Neural crest cell (in vitro differentiated cells): Measurements from ENCODE around the gene NME4. TPM values are rescaled to one million over a fixed set of nuclear protein-coding genes. Genes with fewer than 3 reads are reported as not detected.

Source experiments
- DNase-seq: peaks from one replicate; pipeline ENCODE4 v3.0.0; 2021; ENCODE audit warnings: low read depth, mixed read lengths, low spot score
- H3K27ac Mint-ChIP-seq: one replicate; pipeline ENCODE4 v1.8.0; 2021; ENCODE audit warnings: mild to moderate bottlenecking, mixed read lengths; ENCODE audit not compliant: unreplicated experiment
- H3K27me3 Mint-ChIP-seq: 2 replicates; pipeline ENCODE4 v1.8.0; 2021; ENCODE audit warnings: low read depth, mild to moderate bottlenecking, mixed read lengths
- H3K36me3 Mint-ChIP-seq: 2 replicates; pipeline ENCODE4 v1.8.0; 2021; ENCODE audit warnings: low read depth, mild to moderate bottlenecking, mixed read lengths
- H3K4me1 Mint-ChIP-seq: 2 replicates; pipeline ENCODE4 v1.8.0; 2021; ENCODE audit warnings: mixed read lengths
- H3K4me3 Mint-ChIP-seq: one replicate; pipeline ENCODE4 v1.8.0; 2021; ENCODE audit warnings: mild to moderate bottlenecking, mixed read lengths
- H3K9me3 Mint-ChIP-seq: 2 replicates; pipeline ENCODE4 v1.8.0; 2021; ENCODE audit warnings: mixed read lengths
- total RNA-seq: library from RNA; stranded (reverse); gene quantifications from 2 replicates; pipeline ENCODE4 v1.2.1, GENCODE V29; 2021
- TF ChIP-seq, protein P1 (sequence below): fragments of 200-600 bp; sonication (generic); conservative IDR thresholded peaks from 2 replicates; pipeline ENCODE4 v1.5.0; 2021; ENCODE audit warnings: antibody characterized with exemption, mild to moderate bottlenecking

Gene NME4
- total RNA-seq, 1 donor from 2014 or later, result 233 TPM

DNA sequence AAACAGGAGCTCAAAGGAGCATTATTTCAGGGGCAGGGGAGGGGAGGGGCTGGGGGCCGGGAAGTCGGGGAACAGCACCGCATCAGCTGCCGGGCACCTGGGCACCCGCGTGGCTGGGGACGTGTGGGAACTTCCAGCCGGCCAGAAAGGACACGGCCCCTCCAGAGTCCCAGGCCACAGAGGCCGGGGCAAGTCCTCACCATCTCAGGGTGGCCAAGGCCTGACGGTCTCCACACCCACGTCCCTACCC is 16.3 kb upstream of the NME4 start:
- TF ChIP-seq, protein P1, sequence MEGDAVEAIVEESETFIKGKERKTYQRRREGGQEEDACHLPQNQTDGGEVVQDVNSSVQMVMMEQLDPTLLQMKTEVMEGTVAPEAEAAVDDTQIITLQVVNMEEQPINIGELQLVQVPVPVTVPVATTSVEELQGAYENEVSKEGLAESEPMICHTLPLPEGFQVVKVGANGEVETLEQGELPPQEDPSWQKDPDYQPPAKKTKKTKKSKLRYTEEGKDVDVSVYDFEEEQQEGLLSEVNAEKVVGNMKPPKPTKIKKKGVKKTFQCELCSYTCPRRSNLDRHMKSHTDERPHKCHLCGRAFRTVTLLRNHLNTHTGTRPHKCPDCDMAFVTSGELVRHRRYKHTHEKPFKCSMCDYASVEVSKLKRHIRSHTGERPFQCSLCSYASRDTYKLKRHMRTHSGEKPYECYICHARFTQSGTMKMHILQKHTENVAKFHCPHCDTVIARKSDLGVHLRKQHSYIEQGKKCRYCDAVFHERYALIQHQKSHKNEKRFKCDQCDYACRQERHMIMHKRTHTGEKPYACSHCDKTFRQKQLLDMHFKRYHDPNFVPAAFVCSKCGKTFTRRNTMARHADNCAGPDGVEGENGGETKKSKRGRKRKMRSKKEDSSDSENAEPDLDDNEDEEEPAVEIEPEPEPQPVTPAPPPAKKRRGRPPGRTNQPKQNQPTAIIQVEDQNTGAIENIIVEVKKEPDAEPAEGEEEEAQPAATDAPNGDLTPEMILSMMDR, result no peak
- H3K27me3 Mint-ChIP-seq, result peaks cover 14% of the 10 kb centered on the region

DNA sequence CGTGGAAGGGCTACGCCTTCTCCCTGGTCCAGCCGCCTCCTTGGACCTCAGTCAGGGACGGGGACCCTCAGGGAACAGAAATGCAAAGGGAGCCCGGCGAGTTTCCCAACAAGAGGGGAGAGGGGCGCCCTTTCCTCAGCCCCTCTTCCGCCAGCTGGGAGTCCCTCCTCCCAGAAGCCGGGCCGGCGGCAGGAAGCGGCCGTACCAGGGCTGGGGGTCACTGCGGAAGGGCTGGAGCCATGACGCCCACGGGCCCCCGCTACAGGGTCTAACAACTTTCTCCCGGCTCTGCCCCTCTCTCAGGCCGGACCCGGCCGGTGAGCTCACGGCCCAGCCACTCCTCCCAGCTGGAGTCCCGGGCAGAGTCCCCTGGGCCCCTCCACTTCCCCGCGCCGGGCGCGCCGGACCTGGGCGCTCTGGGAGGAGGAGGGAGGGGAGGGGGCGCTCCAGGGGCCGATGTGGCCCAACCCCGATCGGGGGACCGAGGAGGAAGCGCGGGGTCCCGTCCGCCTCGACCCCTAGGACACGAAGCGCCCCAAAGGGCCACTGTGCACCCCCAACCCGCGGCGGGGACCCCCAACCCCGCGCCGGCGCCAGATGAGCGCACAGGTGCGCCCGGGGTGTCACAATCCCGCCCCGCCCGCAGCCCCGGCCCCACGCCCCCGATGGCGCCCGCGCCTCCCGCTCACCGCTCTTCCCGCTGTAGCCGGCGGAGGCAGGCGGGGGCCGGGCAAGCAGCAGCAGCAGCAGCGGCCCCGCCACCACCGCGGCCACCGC is 15.8 kb upstream of the NME4 start:
- H3K9me3 Mint-ChIP-seq, result no peaks in the 10 kb centered on the region
- H3K27ac Mint-ChIP-seq, result no peak overlapping the region
- TF ChIP-seq, protein P1, result no peak
- DNase-seq, result no peak
- no peaks in the 10 kb centered on the region for H3K36me3 Mint-ChIP-seq
- H3K4me3 Mint-ChIP-seq, result peak overlapping the region; percentile 81
- H3K4me1 Mint-ChIP-seq, result peaks cover 28% of the 10 kb centered on the region
- H3K27me3 Mint-ChIP-seq, result peaks cover 14% of the 10 kb centered on the region

More for the DNA sequence above, 16.3 kb upstream of the NME4 start:
- no peaks in the 10 kb centered on the region for H3K36me3 Mint-ChIP-seq
- H3K4me1 Mint-ChIP-seq, result peaks cover 27% of the 10 kb centered on the region
- peak overlapping the region; percentile 81 for H3K4me3 Mint-ChIP-seq
- no peak overlapping the region for H3K27ac Mint-ChIP-seq
- H3K9me3 Mint-ChIP-seq, result no peaks in the 10 kb centered on the region
- DNase-seq, result no peak

DNA sequence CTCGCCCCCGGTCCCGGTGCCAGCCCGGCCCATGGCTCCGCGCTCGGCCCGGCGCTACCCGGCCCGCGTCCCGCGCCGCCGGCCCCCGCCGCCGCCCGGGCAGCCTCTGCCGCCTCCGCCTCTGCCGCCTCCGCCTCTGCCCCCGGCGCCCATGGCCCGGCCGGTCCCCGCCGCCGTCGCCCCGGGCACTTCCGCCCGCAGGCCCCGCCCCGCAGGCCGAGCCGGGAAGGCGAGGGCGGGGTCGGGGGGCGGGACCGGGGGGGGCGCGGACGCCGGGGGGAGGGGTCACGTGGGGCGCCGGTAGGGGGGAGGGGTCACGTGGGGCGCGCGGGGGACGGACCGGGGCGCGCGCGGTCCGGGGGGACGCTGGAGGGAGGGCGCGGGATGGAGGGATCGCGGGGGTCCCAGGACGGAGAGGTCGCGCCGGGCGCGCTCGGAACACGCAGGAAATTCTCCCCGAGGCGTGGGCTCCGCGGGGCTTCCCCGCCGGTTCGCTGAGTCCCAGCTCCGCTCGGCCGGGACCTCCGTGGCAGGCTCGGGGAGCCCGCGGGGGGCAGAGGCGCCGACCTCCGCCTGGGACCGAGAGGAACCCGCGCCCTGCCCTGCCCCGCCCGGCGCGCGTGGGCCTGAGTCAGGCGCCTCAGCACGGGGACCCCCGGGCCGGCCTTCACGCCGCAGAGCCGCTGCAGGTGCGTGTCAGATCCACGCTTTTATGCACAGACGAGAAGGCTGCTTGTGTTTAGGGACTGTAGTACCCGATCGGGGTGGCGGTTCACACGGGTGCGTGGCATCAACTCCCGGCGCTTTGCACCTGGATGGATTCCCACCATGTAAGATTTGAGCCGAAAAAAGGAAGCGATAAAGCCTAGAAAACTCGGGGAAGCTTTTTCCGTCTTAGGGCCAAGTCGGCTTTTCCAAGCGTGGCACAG is 14.9 kb upstream of the NME4 start, which contains the start of gene PGAP6:
PGAP6 (minus strand) TSS at position 190 of the 929 bp plus-strand sequence; CDS start at position 33, 157 bp downstream.
- Mint-ChIP-seq H3K4me1 (peaks cover 35% of the 10 kb centered on the region), H3K27me3 (peaks cover 14% of the 10 kb centered on the region), H3K36me3 (no peaks in the 10 kb centered on the region), H3K9me3 (no peaks in the 10 kb centered on the region), H3K4me3 (peak within 1 kb of the TSS; percentile 82), H3K27ac (no peak within 1 kb of the TSS)
- no peak for DNase-seq
- TF ChIP-seq, protein P1, result no peak

DNA sequence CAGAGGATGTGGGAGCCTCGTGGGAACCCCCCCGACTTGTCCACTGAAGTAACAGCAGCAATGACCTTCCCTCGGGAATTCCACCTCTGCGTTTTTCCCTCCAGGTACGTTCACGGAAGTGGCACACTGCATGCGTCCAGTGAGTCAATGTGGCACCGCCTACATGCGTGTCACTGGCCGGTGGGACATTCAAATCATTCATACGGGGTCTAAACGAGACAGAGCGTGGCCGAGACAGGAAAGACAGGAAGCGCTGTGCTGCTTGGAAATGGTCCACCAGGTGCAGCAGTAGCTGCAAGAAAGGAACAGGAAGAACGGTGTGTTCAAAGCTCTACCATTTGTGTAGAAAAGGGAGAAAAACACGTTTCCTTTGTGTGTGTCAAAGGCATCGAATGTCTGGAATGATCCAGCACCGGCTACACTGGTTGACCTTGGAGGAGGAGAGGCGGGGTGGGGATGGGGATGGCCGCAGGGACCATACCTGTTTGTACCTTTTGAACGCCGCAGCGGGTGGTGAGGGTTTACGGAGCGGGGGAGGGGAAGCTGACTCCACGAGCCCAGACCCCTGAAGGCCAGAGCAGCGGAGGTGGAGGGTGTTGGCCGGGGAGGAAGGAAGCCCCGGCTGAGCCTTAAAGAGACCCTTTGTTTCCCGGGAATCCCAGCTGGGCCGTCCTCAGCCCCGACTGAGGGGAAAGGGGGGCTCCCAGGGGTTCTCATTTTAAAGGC is 13.5 kb upstream of the NME4 start:
- Mint-ChIP-seq H3K27ac (peak overlapping the region; percentile 94), H3K9me3 (no peaks in the 10 kb centered on the region), H3K4me3 (peak overlapping the region; percentile 82), H3K4me1 (peaks cover 46% of the 10 kb centered on the region), H3K36me3 (no peaks in the 10 kb centered on the region), H3K27me3 (peaks cover 18% of the 10 kb centered on the region)
- TF ChIP-seq, protein P1, result no peak
- DNase-seq, result no peak

DNA sequence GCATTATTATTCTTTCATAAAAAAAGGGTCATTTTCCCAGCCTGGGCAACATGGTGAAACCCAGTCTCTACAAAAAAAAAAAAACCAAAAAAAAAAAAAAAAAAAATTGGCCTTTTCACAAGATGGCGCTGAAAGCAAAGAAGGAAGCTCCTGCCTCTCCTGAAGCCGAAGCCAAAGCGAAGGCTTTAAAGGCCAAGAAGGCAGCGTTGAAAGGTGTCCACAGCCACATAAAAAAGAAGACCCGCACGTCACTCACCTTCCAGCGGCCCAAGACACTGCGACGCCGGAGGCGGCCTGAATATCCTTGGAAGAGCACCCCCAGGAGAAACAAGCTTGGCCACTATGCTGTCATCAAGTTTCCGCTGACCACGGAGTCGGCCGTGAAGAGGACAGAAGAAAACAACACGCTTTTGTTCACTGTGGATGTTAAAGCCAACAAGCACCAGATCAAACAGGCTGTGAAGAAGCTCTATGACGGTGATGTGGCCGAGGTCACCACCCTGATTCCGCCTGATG is 10.3 kb upstream of the NME4 start:
- H3K27me3 Mint-ChIP-seq, result peaks cover 18% of the 10 kb centered on the region
- H3K36me3 Mint-ChIP-seq, result no peaks in the 10 kb centered on the region
- TF ChIP-seq, protein P1, result no peak
- DNase-seq, result peak; percentile 36
- peaks cover 46% of the 10 kb centered on the region for H3K4me1 Mint-ChIP-seq
- no peaks in the 10 kb centered on the region for H3K9me3 Mint-ChIP-seq
- peak overlapping the region; percentile 98 for H3K27ac Mint-ChIP-seq
- peak overlapping the region; percentile 81 for H3K4me3 Mint-ChIP-seq
